A549 (cell line): Measurements from ENCODE around the gene ZNF613. TPM values are rescaled to one million over a fixed set of nuclear protein-coding genes. Genes with fewer than 3 reads are reported as not detected.

Experiments used
- ATAC-seq, 2 experiments: fragments of 200-7000 bp in 1 of 2; fragments of >200 bp in 1 of 2; cut with Nextera tagmentation in 1 of 2; cut with Tn5 transposase in 1 of 2; 3 replicates each; pipeline versions ENCODE4 v1.8.0 to v1.9.1; 2018 to 2020; ENCODE audit warnings: mild to moderate bottlenecking in 1 of 2, moderate library complexity in 1 of 2
- CTCF ChIA-PET: fragments of 300-600 bp; sonication (Branson Sonifier 250); formaldehyde crosslinking; extraction: SDS; loops from one replicate; lab custom pipeline; 2021; ENCODE audit warnings: antibody characterized with exemption, inconsistent platforms; lab: Yijun Ruan, JAX
- POLR2A ChIA-PET: fragments of 350-600 bp; formaldehyde crosslinking; extraction: SDS; loops from one replicate; lab custom pipeline; 2021; ENCODE audit warnings: antibody characterized with exemption, inconsistent platforms; lab: Yijun Ruan, JAX
- DNase-seq, 2 experiments: peaks; one replicate each; pipeline versions ENCODE4 v3.0.0 to v3.0.0-alpha.2; 2011 to 2016; ENCODE audit warnings: low read depth in 1 of 2, low spot score in 1 of 2
- FAIRE-seq: peaks from 2 replicates; lab custom pipeline; 2011; peaks lifted over from hg19 to GRCh38; lab: Jason Lieb, UNC
- H3K27ac ChIP-seq, 2 experiments: fragments of >200 bp; sonication (Bioruptor Twin); formaldehyde crosslinking; 3 replicates each; pipeline ENCODE4 v1.5.1; 2016 to 2017
- H3K4me1 ChIP-seq: fragments of >200 bp; sonication (Bioruptor Twin); formaldehyde crosslinking; 3 replicates; pipeline ENCODE4 v1.6.1; 2016
- H3K4me2 ChIP-seq: fragments of >200 bp; sonication (Bioruptor Twin); formaldehyde crosslinking; 3 replicates; pipeline ENCODE4 v1.6.1; 2016
- H3K4me3 ChIP-seq: fragments of >200 bp; sonication (Bioruptor Twin); formaldehyde crosslinking; 3 replicates; pipeline ENCODE4 v1.5.1; 2016
- H3K9me3 ChIP-seq: fragments of >200 bp; sonication (Bioruptor Twin); formaldehyde crosslinking; 3 replicates; pipeline ENCODE4 v1.6.1; 2016
- ATOH8 ChIP-seq: fragments of 250-450 bp; sonication (Bioruptor Pico); IDR thresholded peaks from 2 replicates; pipeline ENCODE4 v1.5.0; 2020; ENCODE audit warnings: low read depth, mild to moderate bottlenecking, moderate library complexity
- CBX2 ChIP-seq: fragments of 200-600 bp; sonication (generic); IDR thresholded peaks from 2 replicates; pipeline ENCODE4 v1.6.1; 2016; ENCODE audit warnings: low read depth, mild to moderate bottlenecking, borderline replicate concordance
- CBX8 ChIP-seq: fragments of 200-600 bp; sonication (generic); IDR thresholded peaks from 2 replicates; pipeline ENCODE4 v1.6.1; 2016
- ELK1 ChIP-seq: fragments of 150-350 bp; IDR thresholded peaks from 2 replicates; pipeline ENCODE4 v1.6.1; 2014; ENCODE audit warnings: low read depth, mild to moderate bottlenecking, low read length
- EP300 ChIP-seq, 2 experiments: fragments of >200 bp; sonication (Bioruptor Twin); formaldehyde crosslinking; IDR thresholded peaks; 2 replicates in 1 of 2; 3 replicates in 1 of 2; pipeline ENCODE4 v1.6.1; 2016 to 2017
- ESRRA ChIP-seq: fragments of 150-350 bp; IDR thresholded peaks from 2 replicates; pipeline ENCODE4 v1.6.1; 2014; ENCODE audit warnings: mild to moderate bottlenecking, low read length, borderline replicate concordance
- HOXB13 ChIP-seq: fragments of 250-450 bp; sonication (Bioruptor Pico); IDR thresholded peaks from 2 replicates; pipeline ENCODE4 v1.5.0; 2020; ENCODE audit warnings: low read depth, mild to moderate bottlenecking, moderate library complexity
- HOXB5 ChIP-seq: fragments of 250-450 bp; sonication (Bioruptor Pico); IDR thresholded peaks from 2 replicates; pipeline ENCODE4 v1.5.0; 2020; ENCODE audit warnings: mild to moderate bottlenecking, moderate library complexity
- JUNB ChIP-seq: fragments of >200 bp; sonication (Bioruptor Twin); formaldehyde crosslinking; IDR thresholded peaks from 2 replicates; pipeline ENCODE4 v1.6.1; 2016
- MAX ChIP-seq: IDR thresholded peaks from 2 replicates; pipeline ENCODE4 v1.6.1; 2012
- MAZ ChIP-seq: fragments of 150-350 bp; IDR thresholded peaks from 2 replicates; pipeline ENCODE4 v1.6.1; 2014; ENCODE audit warnings: antibody characterized with exemption, low read depth, low read length, borderline replicate concordance
- MYC ChIP-seq: IDR thresholded peaks from 2 replicates; pipeline ENCODE4 v1.6.1; 2012; ENCODE audit warnings: mild to moderate bottlenecking, inconsistent platforms, low read length, improper control_type of control experiment, borderline replicate concordance
- NR3C1 ChIP-seq: fragments of >200 bp; sonication (Bioruptor Twin); formaldehyde crosslinking; IDR thresholded peaks from 3 replicates; pipeline ENCODE4 v1.6.1; 2017
- PHF8 ChIP-seq: fragments of 200-600 bp; sonication (generic); IDR thresholded peaks from 2 replicates; pipeline ENCODE4 v1.6.1; 2016; ENCODE audit warnings: low read depth, mild to moderate bottlenecking, antibody characterized with exemption, moderate library complexity, borderline replicate concordance
- RARB ChIP-seq: fragments of 250-450 bp; sonication (Bioruptor Pico); IDR thresholded peaks from 2 replicates; pipeline ENCODE4 v1.8.0; 2021; ENCODE audit warnings: mild to moderate bottlenecking, moderate library complexity
- RCOR1 ChIP-seq: fragments of 150-350 bp; IDR thresholded peaks from 2 replicates; pipeline ENCODE4 v1.6.1; 2014; ENCODE audit warnings: antibody characterized with exemption, low read length, low read depth
- USF2 ChIP-seq: fragments of 450-650 bp; IDR thresholded peaks from 2 replicates; pipeline ENCODE4 v1.6.1; 2014; ENCODE audit warnings: antibody characterized with exemption
- ZC3H11A ChIP-seq: fragments of 450-650 bp; IDR thresholded peaks from 2 replicates; pipeline ENCODE4 v1.6.1; 2014; ENCODE audit warnings: antibody characterized with exemption, mild to moderate bottlenecking
- WGBS: methylation state at CpG from one replicate; pipeline ENCODE4 v1.1.6; 2017; ENCODE audit errors: missing lambda C conversion rate; 5-methylcytosine and 5-hydroxymethylcytosine counted together
- polyA plus RNA-seq, 4 experiments: library from polyadenylated mRNA; depleted of rRNA in 3 of 4; stranded (reverse); fragments of >200 nt; fragmentation: RNase III in 1 of 4; extraction: RNeasy Plus Mini Kit Qiagen cat#74134 plus additional on column Dnase treatment in 1 of 4; gene quantifications; 2 replicates in 3 of 4; 3 replicates in 1 of 4; pipeline ENCODE4 v1.2.3, GENCODE V29; 2011 to 2017
- TF ChIP-seq, protein P1 (sequence below): fragments of >200 bp; sonication (Bioruptor Twin); formaldehyde crosslinking; IDR thresholded peaks from 3 replicates; pipeline ENCODE4 v1.5.1; 2016
- TF ChIP-seq, protein P2 (sequence below): fragments of >200 bp; sonication (Bioruptor Twin); formaldehyde crosslinking; IDR thresholded peaks from 3 replicates; pipeline ENCODE4 v1.6.1; 2016

Gene ZNF613
- polyA plus RNA-seq, 2 of the 4 experiments (the other 2 are of a cell fraction): 1.4 to 2.6 TPM

DNA sequence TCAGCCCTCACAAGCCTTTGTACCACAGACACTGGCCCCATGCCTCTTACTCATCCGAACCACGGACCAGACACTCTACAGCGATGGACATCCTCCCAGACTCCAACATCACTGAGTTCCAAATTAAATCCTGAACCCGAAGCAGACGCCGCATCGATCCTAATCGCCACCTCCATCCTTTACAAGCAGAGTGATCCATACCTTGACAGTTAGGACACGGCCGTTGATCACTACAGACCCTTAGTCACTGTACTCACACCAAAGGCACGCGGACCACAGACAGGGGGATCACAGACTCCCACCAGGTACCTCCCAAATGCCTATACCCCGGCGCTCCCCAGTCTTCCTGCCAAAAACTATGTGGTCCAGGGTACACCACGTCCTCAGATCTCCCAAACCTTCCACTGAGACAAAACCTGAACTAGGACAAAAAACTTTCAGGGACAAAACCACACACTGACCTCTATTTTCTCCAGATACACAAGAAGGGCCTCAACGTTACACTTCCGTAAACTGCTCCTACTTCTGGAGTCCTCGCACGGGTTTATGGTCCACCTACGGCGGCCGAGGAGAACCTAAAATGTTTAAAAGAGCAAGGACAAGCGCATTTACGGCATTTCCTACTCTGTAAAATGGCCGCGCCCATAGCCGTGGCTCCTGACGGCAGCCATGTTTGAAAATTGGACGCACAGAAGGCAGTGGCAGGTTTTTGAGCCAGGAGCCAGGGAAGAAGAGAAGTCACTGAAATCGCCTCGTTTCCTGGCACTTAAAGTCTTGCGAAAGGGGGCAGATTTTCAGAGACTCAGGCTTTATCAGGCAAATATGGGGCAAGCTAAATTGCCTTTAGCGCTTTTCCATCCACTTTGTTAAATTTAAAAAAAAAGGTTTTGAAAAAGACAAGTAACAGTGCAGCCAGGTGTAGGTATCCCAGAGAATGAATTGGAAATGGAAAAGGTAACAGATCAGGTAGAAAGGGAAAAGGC is 59.3 kb downstream of the ZNF613 start, which contains the start of gene ZNF350 (continued):
- TF ChIP-seq HOXB13 (CRISPR knock-in tag) (peak; percentile 76; the same call in 1 of the 2 replicates), MAX (peak; percentile 72; the same call in 1 of the 2 replicates), CBX2 (no peak), CBX8 (no peak), JUNB (no peak), ATOH8 (CRISPR knock-in tag) (0 out of 2 replicates have a peak, but pooled peaks have one; percentile 65), RCOR1 (no peak)
- TF ChIP-seq, all 56 proteins: peak for 11

GRCh38 chr19:51993422-51993821 is 66.2 kb downstream of the ZNF613 start:
- Histone ChIP-seq H3K27ac (no peak overlapping the region), H3K4me2 (no peak overlapping the region), H3K4me3 (no peak overlapping the region), H3K4me1 (no peaks in the 10 kb centered on the region), H3K9me3 (peaks cover 96% of the 10 kb centered on the region)
- ATAC-seq (no peak), DNase-seq (no peak), FAIRE-seq (no peak)
- 83% methylated on average over 10 of the region's 10 CpGs for WGBS
- ChIA-PET CTCF (no interaction called here), POLR2A (no interaction called here)
- TF ChIP-seq MYC (no peak), ZC3H11A (no peak), EP300 (IDR thresholded peaks at IDR 0.05) (no peak), ESRRA (no peak), MAZ (no peak), HOXB5 (CRISPR knock-in tag) (no peak), RARB (CRISPR knock-in tag) (no peak), PHF8 (no peak), ELK1 (no peak), NR3C1 (no peak), USF2 (no peak)
- TF ChIP-seq, protein P1, sequence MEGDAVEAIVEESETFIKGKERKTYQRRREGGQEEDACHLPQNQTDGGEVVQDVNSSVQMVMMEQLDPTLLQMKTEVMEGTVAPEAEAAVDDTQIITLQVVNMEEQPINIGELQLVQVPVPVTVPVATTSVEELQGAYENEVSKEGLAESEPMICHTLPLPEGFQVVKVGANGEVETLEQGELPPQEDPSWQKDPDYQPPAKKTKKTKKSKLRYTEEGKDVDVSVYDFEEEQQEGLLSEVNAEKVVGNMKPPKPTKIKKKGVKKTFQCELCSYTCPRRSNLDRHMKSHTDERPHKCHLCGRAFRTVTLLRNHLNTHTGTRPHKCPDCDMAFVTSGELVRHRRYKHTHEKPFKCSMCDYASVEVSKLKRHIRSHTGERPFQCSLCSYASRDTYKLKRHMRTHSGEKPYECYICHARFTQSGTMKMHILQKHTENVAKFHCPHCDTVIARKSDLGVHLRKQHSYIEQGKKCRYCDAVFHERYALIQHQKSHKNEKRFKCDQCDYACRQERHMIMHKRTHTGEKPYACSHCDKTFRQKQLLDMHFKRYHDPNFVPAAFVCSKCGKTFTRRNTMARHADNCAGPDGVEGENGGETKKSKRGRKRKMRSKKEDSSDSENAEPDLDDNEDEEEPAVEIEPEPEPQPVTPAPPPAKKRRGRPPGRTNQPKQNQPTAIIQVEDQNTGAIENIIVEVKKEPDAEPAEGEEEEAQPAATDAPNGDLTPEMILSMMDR: no peak
- TF ChIP-seq, protein P2, sequence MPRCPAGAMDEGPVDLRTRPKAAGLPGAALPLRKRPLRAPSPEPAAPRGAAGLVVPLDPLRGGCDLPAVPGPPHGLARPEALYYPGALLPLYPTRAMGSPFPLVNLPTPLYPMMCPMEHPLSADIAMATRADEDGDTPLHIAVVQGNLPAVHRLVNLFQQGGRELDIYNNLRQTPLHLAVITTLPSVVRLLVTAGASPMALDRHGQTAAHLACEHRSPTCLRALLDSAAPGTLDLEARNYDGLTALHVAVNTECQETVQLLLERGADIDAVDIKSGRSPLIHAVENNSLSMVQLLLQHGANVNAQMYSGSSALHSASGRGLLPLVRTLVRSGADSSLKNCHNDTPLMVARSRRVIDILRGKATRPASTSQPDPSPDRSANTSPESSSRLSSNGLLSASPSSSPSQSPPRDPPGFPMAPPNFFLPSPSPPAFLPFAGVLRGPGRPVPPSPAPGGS: no peak
